ENCODE measurements around the gene GTF2I.
"Not testable (repeated sequence)": the region's sequence is repeated elsewhere in the genome, so short reads cannot be mapped to it uniquely, and the experiment has no call there.

Gene GTF2I

DNA sequence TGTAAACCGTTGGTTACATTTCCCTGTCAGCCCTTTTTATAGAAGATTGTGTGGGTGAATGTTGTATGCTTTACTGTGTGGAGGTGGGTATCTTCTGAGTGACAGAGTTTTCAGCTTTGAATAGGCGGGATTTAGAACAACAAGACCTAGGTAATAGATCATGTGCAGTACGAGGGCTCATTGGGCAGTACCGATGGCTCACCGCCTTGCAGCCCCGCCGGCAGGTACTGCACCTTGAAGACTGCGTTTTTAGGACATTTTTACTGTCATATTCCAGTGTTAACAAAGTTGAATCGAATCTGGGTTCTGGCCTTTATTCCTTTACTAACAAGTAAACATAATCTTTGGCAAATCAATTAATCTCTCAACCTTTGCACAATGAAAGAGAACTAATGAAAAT, 60.4 kb downstream of the GTF2I start:
- DNase-seq = no peak

DNA sequence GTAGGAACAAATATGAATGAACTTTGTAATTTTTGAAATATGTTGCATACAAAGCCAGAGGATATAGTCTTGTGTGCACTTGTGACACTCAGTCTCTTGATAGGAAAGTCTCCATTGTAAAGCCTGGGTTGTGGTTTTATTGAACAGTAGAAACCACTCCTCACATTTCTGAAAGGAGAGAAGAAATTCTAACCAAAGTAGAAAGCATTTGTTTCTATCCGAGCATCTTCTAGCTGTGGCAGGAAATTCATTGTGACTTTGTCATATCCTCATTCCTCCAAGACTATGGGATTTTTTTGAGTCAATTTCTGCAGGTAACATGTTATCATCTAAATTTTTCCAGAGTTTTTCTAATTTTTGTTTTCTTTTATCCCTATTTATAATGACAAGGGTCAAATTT, 60.8 kb downstream of the GTF2I start:
- DNase-seq = no peak

DNA sequence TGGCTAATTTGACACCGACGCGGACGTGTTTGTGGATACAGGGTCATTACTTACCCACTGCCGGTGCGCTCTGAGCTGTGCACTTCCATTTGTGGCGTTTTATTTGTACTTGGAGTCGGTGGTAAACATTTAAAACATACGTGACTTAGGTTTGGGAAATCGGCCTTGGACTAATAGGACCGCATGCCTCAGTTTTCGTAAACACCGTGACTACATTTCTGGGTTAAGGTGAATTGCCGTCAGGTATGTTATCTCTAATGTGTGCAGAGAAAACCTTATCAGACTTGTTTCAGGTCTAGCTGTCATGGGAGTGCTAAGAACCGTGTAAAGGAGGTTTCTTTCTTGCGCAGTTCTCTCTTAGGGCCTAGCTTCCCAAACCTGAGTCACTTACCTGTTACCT, 64.6 kb downstream of the GTF2I start:
- DNase-seq = no peak

- no peak for DNase-seq
These were observed 68.3 kb downstream of the GTF2I start for GRCh38 chr7:74725840-74726239.

DNA sequence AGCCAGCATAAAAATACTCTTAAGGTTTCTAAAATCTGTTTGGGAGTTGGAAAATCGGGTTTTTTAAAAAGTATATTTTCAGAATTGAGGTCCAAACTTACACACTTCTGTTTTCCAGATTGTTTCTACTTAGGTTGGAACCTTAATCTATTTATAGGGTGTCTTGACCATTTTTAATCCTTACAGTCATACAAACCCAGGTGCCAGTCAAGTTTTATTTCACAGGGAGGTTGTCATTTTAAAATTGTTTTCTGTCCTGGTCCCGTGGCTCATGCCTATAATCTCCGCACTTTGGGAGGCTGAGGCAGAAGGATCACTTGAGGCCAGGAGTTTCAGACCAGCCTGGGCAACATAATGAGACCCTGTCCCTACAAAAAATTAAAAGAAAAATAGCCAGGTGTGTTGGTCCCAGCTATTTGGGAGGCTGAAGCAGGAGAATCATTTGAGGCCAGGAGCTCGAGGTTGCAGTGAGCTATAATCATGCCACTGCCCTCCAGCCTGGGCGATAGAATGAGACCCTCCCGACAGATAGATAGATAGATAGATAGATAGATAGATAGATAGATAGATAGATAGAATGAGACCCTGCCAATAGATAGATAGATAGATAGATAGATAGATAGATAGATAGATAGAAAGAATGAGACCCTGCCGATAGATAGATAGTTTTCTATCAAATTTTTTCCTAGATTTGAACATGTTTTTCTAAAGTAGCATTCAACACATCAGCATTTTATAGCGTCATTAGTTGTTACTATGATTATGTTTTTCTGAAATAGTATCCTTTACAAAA, 69.0 kb downstream of the GTF2I start:
- no peak for DNase-seq

DNA sequence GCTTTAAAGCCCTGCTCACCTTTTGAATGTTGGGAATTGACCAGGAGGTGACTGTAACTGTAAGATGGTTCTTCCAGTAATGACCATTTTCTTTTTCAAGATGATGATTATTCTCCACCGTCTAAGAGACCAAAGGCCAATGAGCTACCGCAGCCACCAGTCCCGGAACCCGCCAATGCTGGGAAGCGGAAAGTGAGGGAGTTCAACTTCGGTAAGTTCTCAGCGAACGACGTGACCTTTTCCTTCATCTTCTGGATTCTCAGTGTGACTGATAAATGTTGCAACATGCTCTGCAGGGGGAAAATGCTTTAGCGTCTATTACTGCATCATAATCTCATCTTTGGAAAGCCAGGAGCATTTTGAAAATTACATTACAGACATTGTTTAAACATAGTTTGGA, 71.2 kb downstream of the GTF2I start:
- DNase-seq = not testable (repeated sequence)

- not testable (repeated sequence) for DNase-seq
These were observed 72.7 kb downstream of the GTF2I start for GRCh38 chr7:74730186-74730585.

- not testable (repeated sequence) for DNase-seq
These were observed 82.6 kb downstream of the GTF2I start for GRCh38 chr7:74739974-74740703.

- DNase-seq = not testable (repeated sequence)
These were observed 86.5 kb downstream of the GTF2I start for GRCh38 chr7:74743936-74744557.

- DNase-seq = not testable (repeated sequence)
These were observed 96.5 kb downstream of the GTF2I start for GRCh38 chr7:74753921-74754482.

GRCh38 chr7:74756673-74757072, 99.2 kb downstream of the GTF2I start:
- DNase-seq = not testable (repeated sequence)

GRCh38 chr7:74758268-74758667, 100.8 kb downstream of the GTF2I start:
- not testable (repeated sequence) for DNase-seq

DNA sequence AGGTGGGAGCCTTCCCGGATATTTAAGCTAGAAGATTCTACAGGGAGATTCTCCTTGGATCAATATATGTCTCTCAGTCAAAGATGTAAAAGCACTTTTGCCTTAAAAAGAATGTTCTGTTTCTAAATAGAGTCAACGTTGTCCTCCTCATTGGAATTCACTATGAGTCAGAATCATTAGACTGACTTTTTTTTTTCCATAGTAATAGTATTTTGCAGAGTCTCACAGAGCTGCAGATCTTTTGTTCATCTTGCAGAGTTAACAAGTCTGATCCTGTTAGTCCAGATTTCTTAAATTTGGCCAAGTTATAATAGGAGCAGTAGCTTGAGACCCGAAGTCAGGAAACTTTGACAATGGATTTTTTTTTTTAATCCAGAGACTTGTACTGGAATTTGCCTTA, 101.5 kb downstream of the GTF2I start:
- not testable (repeated sequence) for DNase-seq

DNA sequence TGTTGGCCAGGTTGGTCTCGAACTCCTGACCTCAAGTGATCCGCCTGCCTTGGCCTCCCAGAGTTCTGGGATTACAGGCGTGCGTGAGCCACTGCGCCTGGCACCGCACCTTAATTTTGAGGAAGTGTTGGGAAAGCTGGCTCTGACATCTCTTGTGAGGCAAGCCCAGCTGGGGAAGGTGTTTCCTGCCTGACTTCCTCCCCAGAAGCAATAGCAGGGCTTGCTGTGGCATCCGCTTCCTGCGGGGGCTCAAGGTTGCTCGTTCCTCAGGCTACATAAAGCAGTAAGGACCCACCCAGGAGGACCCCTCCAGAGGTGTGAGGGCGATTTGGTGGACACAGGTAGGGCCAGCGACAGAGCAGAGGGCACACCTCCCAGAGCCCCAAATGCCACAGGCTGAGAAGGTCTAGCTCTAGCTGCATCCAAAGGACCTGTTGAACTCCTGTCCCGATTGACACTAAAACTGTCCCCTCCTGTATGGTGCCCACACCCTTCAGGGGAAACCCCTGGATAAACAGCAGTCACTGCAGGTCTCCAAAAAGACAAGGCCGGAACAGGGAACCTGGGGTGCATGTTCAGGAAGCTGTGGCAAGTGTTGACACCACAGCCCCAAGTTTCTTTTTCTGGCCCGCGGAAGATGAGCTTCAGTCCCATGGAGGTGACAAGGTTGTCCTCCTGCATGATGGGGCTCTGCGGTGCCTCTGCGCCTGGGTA, 107.8 kb downstream of the GTF2I start:
- not testable (repeated sequence) for DNase-seq

DNA sequence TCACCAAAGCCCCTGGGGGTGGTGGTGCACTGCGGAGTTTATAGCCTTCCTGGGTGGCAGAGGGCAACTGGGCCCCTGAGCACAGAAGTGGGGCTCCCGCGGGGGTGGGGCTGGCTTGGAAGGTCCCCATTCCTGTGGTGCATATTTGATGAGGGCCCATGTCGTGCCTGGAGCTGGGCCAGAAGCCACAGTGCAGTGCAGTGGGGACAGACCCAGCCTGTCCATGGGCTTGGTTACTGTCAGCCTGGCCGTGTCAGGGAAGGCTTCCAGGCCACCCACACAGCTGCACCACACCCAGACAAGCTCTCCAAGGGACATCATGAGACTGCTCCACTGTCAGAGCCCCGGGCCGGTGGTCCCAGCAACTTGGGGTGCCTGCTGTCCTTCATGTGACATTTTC, 109.0 kb downstream of the GTF2I start:
- not testable (repeated sequence) for DNase-seq

- DNase-seq = not testable (repeated sequence)
These were observed 109.5 kb downstream of the GTF2I start for GRCh38 chr7:74766991-74767390.

DNA sequence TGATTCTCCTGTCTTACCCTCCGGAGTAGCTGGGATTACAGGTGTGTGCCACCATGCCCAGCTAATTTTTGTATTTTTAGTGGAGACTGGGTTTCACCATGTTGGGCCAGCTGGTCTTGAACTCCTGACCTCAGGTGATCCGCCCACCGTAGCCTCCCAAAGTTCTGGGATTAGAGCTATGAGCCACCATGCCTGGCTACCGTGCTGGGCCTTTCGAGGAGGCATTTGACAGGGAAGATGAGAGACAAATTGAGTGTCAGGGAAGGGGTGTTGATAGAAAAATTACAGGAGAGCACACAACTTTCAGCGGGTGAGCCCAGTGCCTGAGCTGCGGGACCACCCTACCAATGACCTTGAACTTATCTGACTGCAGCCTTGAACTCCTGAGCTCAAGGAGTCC, 112.5 kb downstream of the GTF2I start:
- DNase-seq = not testable (repeated sequence)

GRCh38 chr7:74772093-74772492, 114.6 kb downstream of the GTF2I start:
- DNase-seq = not testable (repeated sequence)

- DNase-seq = not testable (repeated sequence)
These were observed 116.5 kb downstream of the GTF2I start, which contains the start of gene NCF1 for GRCh38 chr7:74773760-74774750. Gene NCF1 (plus strand): TSS chr7:74774011. CDS start chr7:74774032, 21 bp downstream.

GRCh38 chr7:74775111-74775510, 117.6 kb downstream of the GTF2I start:
- not testable (repeated sequence) for DNase-seq

- not testable (repeated sequence) for DNase-seq
These were observed 121.5 kb downstream of the GTF2I start for GRCh38 chr7:74779053-74779452.

Measured in NK-92 treated with Interleukin-12 subunit alpha and Interleukin-12 subunit beta, amount 100 ng/mL, for 24 hours (cell line).